ENCODE results near the gene SHISA3.

DNA sequence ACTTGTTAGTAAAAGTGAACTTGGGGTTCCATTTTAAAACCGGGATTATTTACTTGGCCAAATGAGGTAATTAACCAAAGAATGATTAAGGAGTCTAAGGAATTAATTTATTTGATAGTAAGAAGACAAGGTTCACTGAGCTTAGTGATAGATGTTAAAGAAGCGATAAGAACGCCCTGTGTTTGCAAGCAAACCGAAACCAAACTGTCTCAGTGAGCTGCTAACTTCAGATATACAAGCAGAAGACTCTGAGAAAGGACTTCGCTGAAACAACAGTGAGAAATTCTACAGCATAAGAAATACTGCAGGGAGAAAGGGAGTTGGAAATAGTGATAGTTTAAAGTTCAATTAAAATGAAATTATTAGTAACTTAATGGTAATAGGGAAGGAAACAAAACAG is 37.6 kb upstream of the SHISA3 start:
- TF ChIP-seq, protein P1, sequence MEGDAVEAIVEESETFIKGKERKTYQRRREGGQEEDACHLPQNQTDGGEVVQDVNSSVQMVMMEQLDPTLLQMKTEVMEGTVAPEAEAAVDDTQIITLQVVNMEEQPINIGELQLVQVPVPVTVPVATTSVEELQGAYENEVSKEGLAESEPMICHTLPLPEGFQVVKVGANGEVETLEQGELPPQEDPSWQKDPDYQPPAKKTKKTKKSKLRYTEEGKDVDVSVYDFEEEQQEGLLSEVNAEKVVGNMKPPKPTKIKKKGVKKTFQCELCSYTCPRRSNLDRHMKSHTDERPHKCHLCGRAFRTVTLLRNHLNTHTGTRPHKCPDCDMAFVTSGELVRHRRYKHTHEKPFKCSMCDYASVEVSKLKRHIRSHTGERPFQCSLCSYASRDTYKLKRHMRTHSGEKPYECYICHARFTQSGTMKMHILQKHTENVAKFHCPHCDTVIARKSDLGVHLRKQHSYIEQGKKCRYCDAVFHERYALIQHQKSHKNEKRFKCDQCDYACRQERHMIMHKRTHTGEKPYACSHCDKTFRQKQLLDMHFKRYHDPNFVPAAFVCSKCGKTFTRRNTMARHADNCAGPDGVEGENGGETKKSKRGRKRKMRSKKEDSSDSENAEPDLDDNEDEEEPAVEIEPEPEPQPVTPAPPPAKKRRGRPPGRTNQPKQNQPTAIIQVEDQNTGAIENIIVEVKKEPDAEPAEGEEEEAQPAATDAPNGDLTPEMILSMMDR (IDR thresholded peaks at IDR 0.05) = no peak
- TF ChIP-seq EP300 (IDR thresholded peaks at IDR 0.05) = no peak
- TF ChIP-seq POLR2A (IDR thresholded peaks at IDR 0.05) = no peak
- no peak for TF ChIP-seq POLR2AphosphoS5 (IDR thresholded peaks at IDR 0.05)

Measured in upper lobe of left lung (tissue), 4 donors.